Adrenal gland (tissue), 12 donors: ENCODE measurements around the gene PYM1. TPM values are rescaled to one million over a fixed set of nuclear protein-coding genes. Genes with fewer than 3 reads are reported as not detected.
"Not testable (repeated sequence)": the region's sequence is repeated elsewhere in the genome, so short reads cannot be mapped to it uniquely, and the experiment has no call there.

Experiments
- DNase-seq, 7 donors: peaks; one replicate each; pipeline ENCODE4 v3.0.0-alpha.2; 2019 to 2020
- H3K27ac ChIP-seq, 5 donors: fragments of 200-600 bp; sonication (generic) in 4 of 5; 1 replicate in 3 of 5; 2 replicates in 2 of 5; pipeline versions ENCODE4 v1.5.1 to v1.8.0; 2016 to 2020; ENCODE audit warnings: mild to moderate bottlenecking in 1 of 5
- H3K27me3 ChIP-seq: fragments of 200-600 bp; 2 replicates; pipeline ENCODE4 v1.8.0; 2021
- H3K36me3 ChIP-seq, 2 donors: fragments of 200-600 bp; replicated peaks in 1 of 2; 1 replicate in 1 of 2; 2 replicates in 1 of 2; pipeline versions ENCODE4 v1.5.1 to v1.8.0; 2018 to 2022
- H3K4me1 ChIP-seq, 2 donors: fragments of 200-600 bp; replicated peaks in 1 of 2; 1 replicate in 1 of 2; 2 replicates in 1 of 2; pipeline versions ENCODE4 v1.5.1 to v1.8.0; 2018 to 2021
- H3K4me3 ChIP-seq, 4 donors: fragments of 200-600 bp; sonication (generic) in 3 of 4; one replicate each; pipeline ENCODE4 v1.5.1; 2016 to 2018
- H3K9me3 ChIP-seq, 3 donors: fragments of 200-600 bp; sonication (generic) in 1 of 3; replicated peaks in 1 of 3; 1 replicate in 2 of 3; 2 replicates in 1 of 3; pipeline versions ENCODE4 v1.5.1 to v1.8.0; 2016 to 2021
- CTCF ChIP-seq, 6 experiments: fragments of 450-650 bp in 4 of 6; fragments of 200-600 bp in 2 of 6; sonication (generic) in 1 of 6; IDR thresholded peaks; 1 replicate in 5 of 6; 2 replicates in 1 of 6; pipeline versions ENCODE4 v1.5.1 to v1.8.0; 2016 to 2021; ENCODE audit warnings: antibody characterized with exemption in 6 of 6, mild to moderate bottlenecking in 2 of 6, moderate library complexity in 1 of 6
- POLR2A ChIP-seq, 2 donors: fragments of 450-650 bp; IDR thresholded peaks; one replicate each; pipeline ENCODE4 v1.6.1; 2017; ENCODE audit warnings: antibody characterized with exemption in 2 of 2, mild to moderate bottlenecking in 2 of 2, moderate library complexity in 1 of 2
- WGBS, 4 donors: extraction: QIAGEN DNeasy Blood & Tissue Kit in 2 of 4; methylation state at CpG; one replicate each; pipeline versions ENCODE4 v1.1.5 to v1.1.7; 2013 to 2017; 5-methylcytosine and 5-hydroxymethylcytosine counted together
- intact Hi-C, 2 donors: fragments of 100-400 bp; cut with DNase I; formaldehyde crosslinking; loops; one replicate each; pipeline versions ENCODE4 v1.14.1 to v1.15.0; 2022 to 2023
- polyA plus RNA-seq, 3 donors: library from polyadenylated mRNA; stranded (reverse); fragments of 200-250 nt in 2 of 3; fragments of 350-450 nt in 1 of 3; fragmentation: Illumina TruSeq in 1 of 3; extraction: RNeasy Lipid Tissue Mini Kit (QIAGEN cat#74804) in 1 of 3; gene quantifications; one replicate each; pipeline ENCODE4 v1.2.3, GENCODE V29; 2013 to 2014
- total RNA-seq, 9 donors: library from RNA; depleted of rRNA in 4 of 9; stranded (reverse); fragments of >200 nt in 4 of 9; fragments of 120-200 nt in 1 of 9; fragmentation: NEBNext Ultra II Directional in 1 of 9; extraction: Animal tissue kit (Norgen Biotek cat#: 25700) in 1 of 9; gene quantifications; one replicate each; pipeline versions ENCODE4 v1.1.0 to v1.2.4, GENCODE V29; 2013 to 2023
- donor health status: healthy with polysubstance abuse.
- donor health status: Bipolar disorder and iron deficiency.
- donor health status: DM: yes; HTN: yes; CAD: no.
- donor health status: DM: no; HTN: no; CAD: no.
- donor health status: DM: no; HTN: no; CAD: no.
- donor health status: DM: yes; HTN: yes; CAD: no.

PYM1 gene
- total and polyA plus RNA-seq, 12 donors, result 32.1 to 60.9 (median 43.5) TPM

- H3K4me3 ChIP-seq, result no peak overlapping the region
- intact Hi-C loops, result no loop called here
- no peak for TF ChIP-seq POLR2A (IDR thresholded peaks at IDR 0.05)
- TF ChIP-seq CTCF (IDR thresholded peaks at IDR 0.05), result no peak
- no peaks in the 10 kb centered on the region for H3K36me3 ChIP-seq
- WGBS, 4 donors, result 81 to 85% (median 83%) methylated on average over 4 of the region's 4 CpGs
- H3K27me3 ChIP-seq, result no peaks in the 10 kb centered on the region
- no peak overlapping the region for H3K27ac ChIP-seq
- DNase-seq, result no peak
- H3K4me1 ChIP-seq, result no peaks in the 10 kb centered on the region
- no peaks in the 10 kb centered on the region for H3K9me3 ChIP-seq
Measured at GRCh38 chr12:55875704-55876467, 51.8 kb downstream of the PYM1 start.

GRCh38 chr12:55874443-55874842 is 53.3 kb downstream of the PYM1 start:
- DNase-seq, result no peak
- Histone ChIP-seq H3K27me3 (no peaks in the 10 kb centered on the region), H3K4me3 (no peak overlapping the region), H3K9me3 (no peaks in the 10 kb centered on the region), H3K36me3 (no peaks in the 10 kb centered on the region), H3K4me1 (no peaks in the 10 kb centered on the region), H3K27ac (no peak overlapping the region)
- intact Hi-C loops, result no loop called here
- TF ChIP-seq CTCF (IDR thresholded peaks at IDR 0.05) (no peak), POLR2A (IDR thresholded peaks at IDR 0.05) (no peak)
- WGBS, 4 donors, result 58 to 80% (median 71%) methylated on average over 2 of the region's 2 CpGs

GRCh38 chr12:55866454-55867004 is 61.2 kb downstream of the PYM1 start:
- H3K27ac ChIP-seq, H3K4me1 ChIP-seq, H3K9me3 ChIP-seq, H3K4me3 ChIP-seq, H3K27me3 ChIP-seq, DNase-seq, H3K36me3 ChIP-seq, intact Hi-C loops: not testable (repeated sequence)
- 95 to 99% (median 98%) methylated on average over 3 of the region's 3 CpGs for WGBS, 4 donors

- Histone ChIP-seq H3K27me3 (no peaks in the 10 kb centered on the region), H3K27ac (no peak overlapping the region), H3K4me1 (no peaks in the 10 kb centered on the region), H3K4me3 (no peak overlapping the region), H3K9me3 (no peaks in the 10 kb centered on the region), H3K36me3 (no peaks in the 10 kb centered on the region)
- no peak for DNase-seq
- intact Hi-C loops, result no loop called here
- TF ChIP-seq POLR2A (IDR thresholded peaks at IDR 0.05) (no peak), CTCF (IDR thresholded peaks at IDR 0.05) (no peak)
- WGBS, 4 donors, result 64 to 72% (median 67%) methylated on average over 2 of the region's 2 CpGs
Measured at GRCh38 chr12:55865327-55865726, 62.4 kb downstream of the PYM1 start.

GRCh38 chr12:55862931-55863330 is 64.8 kb downstream of the PYM1 start:
- intact Hi-C loops, H3K27ac ChIP-seq, H3K36me3 ChIP-seq, H3K9me3 ChIP-seq, H3K4me1 ChIP-seq, H3K4me3 ChIP-seq, DNase-seq, H3K27me3 ChIP-seq: not testable (repeated sequence)
- 85 to 97% (median 95%) methylated on average over 8 to 13 of the region's 13 CpGs for WGBS, 4 donors
